SK-N-DZ (cell line): ENCODE measurements around the gene CLCF1.
"Not testable (repeated sequence)": the region's sequence is repeated elsewhere in the genome, so short reads cannot be mapped to it uniquely, and the experiment has no call there.

Experiments
- DNase-seq: peaks from one replicate; pipeline ENCODE4 v3.0.0-alpha.2; 2015; ENCODE audit warnings: low spot score

CLCF1 gene

GRCh38 chr11:67409261-67409666, 35.9 kb upstream of the CLCF1 start:
- DNase-seq: no peak

- DNase-seq: no peak
Observed at GRCh38 chr11:67408437-67409200, 35.2 kb upstream of the CLCF1 start.

- DNase-seq: no peak
Observed at GRCh38 chr11:67407688-67408163, 34.3 kb upstream of the CLCF1 start.

DNA sequence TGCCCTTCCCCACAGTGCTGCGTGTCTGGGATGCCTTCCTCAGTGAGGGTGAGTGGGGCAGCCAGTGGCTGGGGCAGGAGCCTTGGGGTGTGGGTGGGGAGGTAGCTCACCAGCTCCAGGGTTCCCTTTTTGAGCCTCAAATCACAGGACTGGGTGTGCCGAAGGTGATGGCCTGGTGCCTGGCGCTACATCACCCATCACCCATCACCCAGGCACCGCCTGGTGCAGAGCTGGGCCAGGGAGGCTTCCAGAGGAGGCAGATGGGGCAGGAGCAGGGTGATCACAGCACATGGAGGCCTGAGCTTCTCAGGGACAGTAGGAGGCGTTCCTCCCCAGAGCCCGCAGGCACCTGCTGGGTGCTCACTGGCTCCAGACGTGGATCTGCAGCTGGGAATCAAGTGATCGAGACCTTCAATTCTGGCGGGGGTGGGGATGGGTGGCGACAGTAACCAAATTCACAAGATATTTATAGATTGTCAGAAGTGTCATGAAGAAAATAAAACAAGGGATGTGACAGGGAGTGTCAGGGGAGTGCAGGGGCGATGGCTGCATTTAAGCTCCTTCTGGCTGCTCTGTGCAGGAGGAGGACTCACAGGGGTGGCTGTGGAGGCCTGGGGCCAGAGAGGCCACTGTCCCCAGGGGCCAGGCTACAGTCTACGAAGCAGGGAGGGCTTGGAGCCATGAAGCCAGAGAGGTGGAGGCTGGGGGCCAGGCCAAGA, 33.7 kb upstream of the CLCF1 start:
- DNase-seq: no peak

DNA sequence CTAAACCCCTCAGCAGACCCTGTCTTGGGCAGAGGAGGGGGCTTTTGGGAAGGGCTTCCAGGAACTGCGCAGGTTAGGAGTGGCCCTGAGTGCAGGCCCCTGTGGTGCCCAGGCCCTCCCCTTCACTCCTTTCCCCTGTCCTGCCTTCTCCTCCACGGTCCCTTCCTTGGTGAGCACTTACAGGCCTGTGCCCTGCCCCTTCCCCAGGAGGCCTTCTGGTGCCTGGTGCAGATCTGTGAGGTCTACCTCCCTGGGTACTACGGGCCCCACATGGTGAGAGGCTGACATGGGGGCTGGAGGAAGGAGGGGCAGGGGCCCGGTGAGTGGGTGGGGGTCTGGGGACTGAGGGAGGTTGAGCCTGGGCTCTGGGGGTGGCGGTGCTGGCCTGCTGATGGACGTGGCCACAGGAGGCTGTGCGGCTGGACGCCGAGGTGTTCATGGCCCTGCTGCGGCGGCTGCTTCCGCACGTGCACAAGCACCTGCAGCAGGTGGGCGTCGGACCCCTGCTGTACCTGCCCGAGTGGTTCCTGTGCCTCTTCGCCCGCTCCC, 33.1 kb upstream of the CLCF1 start:
- no peak for DNase-seq

GRCh38 chr11:67405688-67406339, 32.4 kb upstream of the CLCF1 start:
- DNase-seq: no peak

GRCh38 chr11:67405196-67405567, 31.8 kb upstream of the CLCF1 start:
- no peak for DNase-seq

DNA sequence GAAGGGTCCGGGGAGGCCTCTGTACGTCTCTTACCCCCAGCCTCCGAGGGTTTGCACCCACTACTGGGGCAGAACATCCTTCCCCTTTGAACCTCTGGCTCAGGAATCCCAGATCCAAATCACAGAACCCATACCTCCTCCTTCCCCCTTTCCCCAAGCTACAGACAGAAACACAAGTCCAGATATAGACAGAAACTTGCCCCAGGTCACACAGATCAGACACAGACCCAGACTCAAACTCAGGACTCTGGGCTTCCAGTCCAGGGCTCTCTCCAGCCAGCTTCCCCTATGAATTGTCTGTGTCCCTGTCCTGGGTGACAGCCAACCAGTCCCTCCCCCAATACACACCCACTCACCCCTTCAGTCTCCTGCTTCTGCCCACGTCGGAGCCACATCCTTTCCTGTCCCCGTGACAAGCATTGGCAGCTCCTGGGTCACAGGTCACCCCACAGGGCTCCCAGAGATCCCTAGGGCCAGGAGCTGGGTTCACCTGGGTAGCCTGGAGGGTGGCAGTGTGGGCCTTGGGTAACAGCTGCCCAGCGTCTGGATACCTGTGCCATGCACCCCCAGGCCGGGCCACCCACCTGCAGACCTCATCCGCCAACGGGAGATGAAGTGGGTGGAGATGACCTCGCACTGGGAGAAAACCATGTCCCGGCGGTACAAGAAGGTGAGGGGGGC, 31.3 kb upstream of the CLCF1 start:
- no peak for DNase-seq

DNA sequence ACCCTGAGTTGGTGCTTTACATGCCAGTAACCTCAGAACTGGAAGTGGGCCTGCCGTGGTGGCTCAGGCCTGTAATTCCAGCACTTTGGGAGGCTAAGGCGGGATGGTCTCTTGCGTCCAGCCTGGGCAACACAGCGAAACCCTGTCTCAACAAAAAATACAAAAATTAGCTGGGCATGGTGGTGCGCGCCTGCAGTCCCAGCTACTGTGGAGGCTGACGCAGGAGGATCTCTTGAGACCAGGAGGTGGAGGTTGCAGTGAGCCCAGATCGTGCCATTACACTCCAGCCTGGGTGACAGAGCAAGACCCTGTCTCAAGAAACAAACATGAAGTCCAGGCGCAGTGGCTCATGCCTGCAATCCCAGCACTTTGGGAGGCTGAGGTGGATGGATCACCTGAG, 29.7 kb upstream of the CLCF1 start:
- not testable (repeated sequence) for DNase-seq

DNA sequence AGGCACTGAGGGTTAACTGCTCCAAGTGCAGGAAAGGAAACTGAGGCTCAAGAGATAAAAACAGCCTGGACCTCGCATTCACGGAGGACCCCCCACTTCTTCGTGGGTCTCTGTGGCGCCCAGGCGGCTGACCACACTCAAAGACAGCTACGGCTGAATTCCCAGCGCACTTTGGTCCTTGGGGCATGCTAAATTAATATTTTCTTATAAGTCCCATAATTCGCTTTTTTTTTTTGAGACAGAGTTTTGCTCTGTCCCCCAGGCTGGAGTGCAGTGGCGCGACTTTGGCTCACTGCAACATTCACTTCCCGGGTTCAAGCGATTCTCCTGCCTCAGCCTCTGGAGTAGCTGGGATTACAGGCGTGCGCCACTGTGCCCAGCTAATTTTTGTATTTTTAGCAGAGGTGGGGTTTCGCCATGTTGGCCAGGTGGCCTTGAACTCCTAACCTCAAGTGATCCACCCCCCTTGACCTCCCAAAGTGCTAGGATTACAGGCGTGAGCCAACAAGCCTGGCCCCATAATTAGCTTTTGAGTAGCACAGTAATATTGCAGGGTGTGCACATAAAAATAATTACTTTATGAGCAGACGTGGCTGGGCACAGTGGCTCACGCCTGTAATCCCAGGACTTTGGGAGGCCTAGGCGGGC, 28.9 kb upstream of the CLCF1 start:
- DNase-seq: not testable (repeated sequence)

GRCh38 chr11:67401495-67402191, 28.2 kb upstream of the CLCF1 start, which contains the start of gene PPP1CA:
TSS of gene PPP1CA (minus strand) at chr11:67401858. CDS start at chr11:67401782, 76 bp downstream.
- peak; percentile 83 for DNase-seq

DNA sequence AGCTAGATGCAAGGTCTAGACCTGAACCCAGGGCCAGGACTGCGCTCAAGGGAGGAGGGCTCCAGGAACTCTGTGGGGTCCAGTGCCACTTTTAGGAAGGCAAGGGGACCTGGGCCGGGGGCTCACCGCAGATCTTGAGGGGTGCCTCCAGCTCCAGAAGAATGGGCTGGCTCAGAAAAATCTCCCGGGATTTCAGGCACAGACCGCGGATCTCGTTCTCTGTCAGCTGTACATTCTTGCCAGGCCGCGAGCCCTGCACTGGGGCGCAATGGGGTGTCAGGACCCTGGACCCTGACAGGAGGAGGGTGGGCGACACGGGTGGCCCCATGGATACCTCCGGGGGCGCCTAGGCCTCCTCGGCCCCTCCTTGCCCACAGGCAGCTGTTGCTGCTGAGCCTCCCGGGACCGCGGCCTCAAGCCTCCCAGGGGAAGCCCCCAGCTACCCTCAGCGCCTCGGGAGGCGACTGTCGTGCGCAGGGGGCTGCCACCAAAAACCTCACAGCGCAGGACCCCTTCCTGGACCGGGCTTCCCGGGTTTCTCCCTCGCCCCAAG, 27.6 kb upstream of the CLCF1 start:
- DNase-seq: no peak

DNA sequence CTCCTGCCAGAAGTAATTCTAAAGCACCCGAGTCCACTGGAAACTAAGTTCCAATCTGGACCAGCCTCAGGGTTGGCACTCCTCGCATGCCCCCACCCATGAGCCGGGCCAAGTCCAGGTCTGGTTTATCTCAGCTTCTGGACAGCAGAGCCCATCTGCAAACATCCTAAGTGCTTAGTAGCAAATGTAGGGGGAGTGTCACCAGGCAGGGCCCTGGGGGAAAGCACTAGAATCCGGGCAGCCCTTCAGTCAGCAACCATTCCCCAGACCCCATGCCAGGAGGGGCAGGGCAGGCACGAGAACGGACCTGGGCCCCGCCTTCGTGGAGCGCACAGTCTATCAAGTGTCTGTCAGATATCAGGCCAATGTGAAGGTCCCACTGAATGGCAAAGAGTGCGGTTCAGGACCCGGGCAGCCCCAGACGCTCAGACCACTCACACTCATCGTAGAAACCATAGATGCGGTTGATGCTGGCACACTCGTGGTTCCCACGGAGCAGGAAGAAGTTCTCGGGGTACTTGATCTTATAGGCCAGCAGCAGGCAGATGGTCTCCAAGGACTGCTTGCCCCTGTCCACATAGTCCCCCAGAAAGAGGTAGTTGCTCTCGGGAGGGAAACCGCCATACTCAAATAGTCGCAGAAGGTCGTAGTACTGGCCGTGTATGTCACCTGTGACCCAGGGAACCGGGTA, 27.0 kb upstream of the CLCF1 start:
- DNase-seq: no peak

DNA sequence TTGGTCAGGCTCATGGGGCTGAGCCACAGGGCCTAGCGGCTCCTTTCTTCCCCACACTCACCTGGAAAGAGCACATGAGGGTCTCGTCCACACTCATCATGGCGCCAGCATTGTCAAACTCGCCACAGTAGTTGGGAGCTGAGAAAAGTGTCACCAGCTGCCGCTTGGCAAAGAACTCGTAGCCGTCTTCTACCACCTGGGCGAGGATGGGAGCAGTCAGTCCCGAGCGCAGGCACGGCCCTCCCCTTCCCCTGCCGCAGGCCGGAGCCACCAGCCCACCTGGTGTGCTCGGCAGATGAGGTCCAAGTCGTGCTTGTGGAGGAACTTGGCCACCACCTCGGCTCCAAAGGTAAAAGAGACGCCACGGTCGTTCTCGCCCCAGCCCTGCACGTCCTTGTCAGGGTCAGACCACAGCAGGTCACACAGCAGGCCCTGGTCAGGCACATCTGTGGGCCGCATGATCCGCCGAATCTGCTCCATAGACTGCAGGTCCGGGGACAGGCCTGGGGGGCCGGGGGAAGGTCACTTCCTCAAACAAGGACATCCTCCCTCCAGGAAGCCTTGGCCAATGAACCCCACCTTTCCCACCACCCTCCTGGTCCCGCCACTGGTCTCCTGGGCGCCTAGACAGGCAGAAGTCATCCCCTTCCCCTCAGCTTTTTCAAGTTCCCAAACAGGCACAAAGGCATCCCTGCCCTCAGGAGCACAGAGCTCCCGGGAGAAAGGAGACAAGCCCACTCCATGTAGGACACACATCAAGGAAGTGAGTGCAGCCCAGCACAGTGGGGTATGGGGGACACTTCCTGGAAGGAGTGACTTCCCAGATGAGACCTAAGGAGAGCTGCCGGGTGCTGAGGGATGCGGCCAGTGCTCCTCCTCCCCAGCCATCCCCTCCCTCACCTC, 25.5 kb upstream of the CLCF1 start:
- no peak for DNase-seq

DNA sequence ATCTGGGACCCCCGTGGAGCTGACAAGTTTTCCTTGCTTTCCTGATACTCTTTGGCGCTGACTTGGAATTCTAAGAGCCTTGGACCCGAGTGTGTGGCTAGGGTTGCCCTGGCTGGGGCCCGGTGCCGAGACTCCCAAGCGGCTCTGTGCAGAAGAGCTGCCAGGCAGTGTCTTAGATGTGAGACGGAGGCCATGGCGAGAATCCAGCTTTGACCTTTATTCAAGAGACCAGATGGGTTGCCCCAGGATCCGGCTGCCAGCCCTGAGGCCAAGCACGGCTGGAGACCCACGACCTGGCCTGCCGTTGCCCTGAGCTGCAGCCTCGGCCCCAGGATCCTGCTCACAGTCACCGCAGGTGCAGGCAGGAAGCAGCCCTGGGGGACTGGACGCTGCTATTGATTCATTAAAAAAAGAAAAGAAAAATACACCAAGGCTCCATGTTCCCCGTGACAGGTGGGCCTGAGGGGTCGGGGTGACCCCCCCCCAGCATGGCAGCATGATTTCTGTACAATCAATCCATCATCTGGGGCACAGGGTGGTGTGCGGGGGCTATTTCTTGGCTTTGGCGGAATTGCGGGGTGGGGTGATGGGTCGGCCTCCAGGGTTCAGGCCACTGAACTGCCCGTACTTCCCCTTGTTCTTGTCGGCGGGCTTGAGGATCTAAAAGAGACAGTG, 24.7 kb upstream of the CLCF1 start:
- no peak for DNase-seq

DNA sequence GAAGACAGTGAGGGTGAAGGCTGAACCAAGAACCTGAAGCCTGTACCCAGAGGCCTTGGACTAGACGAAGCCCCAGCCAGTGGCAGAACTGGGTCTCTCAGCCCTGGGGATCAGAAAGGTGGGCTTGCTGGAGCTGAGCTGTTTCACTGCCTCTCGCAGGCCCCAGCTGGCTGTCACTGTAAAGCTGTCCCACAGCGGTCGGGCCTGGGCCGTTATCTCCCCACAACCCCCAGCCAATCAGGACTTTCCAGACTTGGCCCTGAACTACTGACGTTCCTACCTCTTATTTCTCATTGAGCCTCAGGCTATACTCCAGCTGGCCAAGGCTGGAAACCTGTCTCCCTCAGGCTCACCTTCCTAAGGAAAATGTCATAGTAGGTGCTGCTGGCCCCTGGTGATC, 24.1 kb upstream of the CLCF1 start:
- no peak for DNase-seq

DNA sequence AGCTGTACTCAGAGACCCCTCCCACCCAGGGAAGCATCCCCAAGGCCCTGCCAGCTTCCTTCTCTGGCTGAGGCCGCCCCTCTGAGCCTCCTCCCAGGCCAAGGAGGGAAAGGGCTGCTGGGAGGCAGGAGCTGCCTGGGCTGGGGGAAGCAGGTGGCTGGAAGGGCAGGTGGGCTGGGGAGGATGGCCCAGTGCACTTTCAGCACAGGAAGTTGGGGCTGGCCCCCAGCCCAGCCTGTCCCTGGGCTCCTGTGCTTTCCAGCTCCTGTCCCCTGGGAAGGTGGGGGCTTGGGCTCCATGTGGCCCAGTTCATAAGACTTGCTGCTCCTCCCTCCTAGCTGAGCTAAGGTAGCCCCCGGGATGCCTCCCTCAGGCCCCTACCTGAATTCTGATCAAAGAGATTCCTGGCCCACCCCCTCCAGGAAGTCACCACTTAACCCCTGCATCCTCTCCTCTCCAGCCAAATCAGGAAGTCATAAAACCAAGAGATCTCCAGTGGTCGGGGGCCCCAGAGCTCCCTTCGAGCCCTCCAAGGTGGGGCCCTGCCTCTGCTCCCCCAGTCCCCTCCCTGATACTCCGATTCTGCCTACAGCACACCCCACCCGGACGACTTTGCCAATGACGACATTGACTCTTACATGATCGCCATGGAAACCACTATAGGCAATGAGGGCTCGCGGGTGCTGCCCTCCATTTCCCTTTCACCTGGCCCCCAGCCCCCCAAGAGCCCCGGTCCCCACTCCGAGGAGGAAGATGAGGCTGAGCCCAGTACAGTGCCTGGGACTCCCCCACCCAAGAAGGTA, 23.4 kb upstream of the CLCF1 start:
- DNase-seq: no peak
